Vagina (tissue), 2 donors: ENCODE measurements around the gene NANOS2.

ENCODE experiments used
- POLR2A ChIP-seq, 2 donors: fragments of 450-650 bp; IDR thresholded peaks; one replicate each; pipeline ENCODE4 v1.6.1; 2017; ENCODE audit warnings: antibody characterized with exemption in 2 of 2, mild to moderate bottlenecking in 2 of 2, moderate library complexity in 2 of 2
- POLR2AphosphoS5 ChIP-seq, 2 donors: sonication (generic); formaldehyde crosslinking; IDR thresholded peaks; one replicate each; pipeline ENCODE4 v1.9.0; 2017; ENCODE audit warnings: antibody characterized with exemption in 2 of 2, mild to moderate bottlenecking in 2 of 2, low read depth in 1 of 2; ENCODE audit not compliant: insufficient read depth in 1 of 2
- TF ChIP-seq, protein P1 (sequence below), 3 experiments: fragments of 450-650 bp in 2 of 3; fragments of 200-600 bp in 1 of 3; sonication (generic) in 1 of 3; IDR thresholded peaks; one replicate each; pipeline ENCODE4 v1.5.1; 2017 to 2019; ENCODE audit warnings: antibody characterized with exemption in 3 of 3, mild to moderate bottlenecking in 2 of 3, moderate library complexity in 2 of 3

DNA sequence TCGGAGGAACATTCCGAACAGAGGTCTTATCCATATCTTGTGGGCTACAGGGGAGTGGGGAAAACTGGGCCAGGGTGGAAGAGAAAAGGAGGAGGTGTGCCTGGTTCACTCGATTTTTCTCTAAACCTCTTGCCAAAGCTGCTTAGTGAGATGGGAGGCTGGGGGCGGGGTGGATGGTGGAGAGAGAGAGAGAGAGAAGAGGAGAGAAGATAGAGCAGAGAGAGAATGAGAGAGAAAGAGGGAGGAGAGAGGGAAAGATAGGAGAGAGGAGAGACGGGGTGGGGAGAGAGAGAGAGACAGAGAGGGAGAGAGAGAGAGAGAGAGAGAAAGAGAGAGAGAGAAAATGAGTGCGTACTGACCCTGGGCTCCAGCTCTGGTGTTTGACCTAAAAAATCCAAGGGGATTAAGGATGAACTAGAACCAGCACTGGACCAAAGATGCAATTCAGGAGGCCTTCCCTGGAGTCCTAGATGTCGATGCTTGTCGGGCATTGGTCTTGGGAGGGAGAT, 45.0 kb upstream of the NANOS2 start:
- TF ChIP-seq, protein P1, sequence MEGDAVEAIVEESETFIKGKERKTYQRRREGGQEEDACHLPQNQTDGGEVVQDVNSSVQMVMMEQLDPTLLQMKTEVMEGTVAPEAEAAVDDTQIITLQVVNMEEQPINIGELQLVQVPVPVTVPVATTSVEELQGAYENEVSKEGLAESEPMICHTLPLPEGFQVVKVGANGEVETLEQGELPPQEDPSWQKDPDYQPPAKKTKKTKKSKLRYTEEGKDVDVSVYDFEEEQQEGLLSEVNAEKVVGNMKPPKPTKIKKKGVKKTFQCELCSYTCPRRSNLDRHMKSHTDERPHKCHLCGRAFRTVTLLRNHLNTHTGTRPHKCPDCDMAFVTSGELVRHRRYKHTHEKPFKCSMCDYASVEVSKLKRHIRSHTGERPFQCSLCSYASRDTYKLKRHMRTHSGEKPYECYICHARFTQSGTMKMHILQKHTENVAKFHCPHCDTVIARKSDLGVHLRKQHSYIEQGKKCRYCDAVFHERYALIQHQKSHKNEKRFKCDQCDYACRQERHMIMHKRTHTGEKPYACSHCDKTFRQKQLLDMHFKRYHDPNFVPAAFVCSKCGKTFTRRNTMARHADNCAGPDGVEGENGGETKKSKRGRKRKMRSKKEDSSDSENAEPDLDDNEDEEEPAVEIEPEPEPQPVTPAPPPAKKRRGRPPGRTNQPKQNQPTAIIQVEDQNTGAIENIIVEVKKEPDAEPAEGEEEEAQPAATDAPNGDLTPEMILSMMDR (IDR thresholded peaks at IDR 0.05): no peak
- TF ChIP-seq POLR2A (IDR thresholded peaks at IDR 0.05) (no peak), POLR2AphosphoS5 (IDR thresholded peaks at IDR 0.05; ENCODE audit: insufficient read depth in 1 of 2, low read depth in 1 of 2) (no peak)
